Stimulated activated CD8-positive, alpha-beta memory T cell treated with anti-CD3 and anti-CD28 coated beads, Interleukin-15, amount 100 ng/mL, for 24 hours (primary cell): ENCODE measurements around the gene LBR.

Experiments used
- DNase-seq: peaks from one replicate; pipeline ENCODE4 v3.0.0-alpha.2; 2020; ENCODE audit warnings: low read depth

Gene LBR

GRCh38 chr1:225464851-225465792 lies 37.3 kb upstream of the LBR start:
- no peak for DNase-seq

GRCh38 chr1:225462714-225463574 lies 35.1 kb upstream of the LBR start:
- no peak for DNase-seq

- no peak for DNase-seq
These were observed 34.5 kb upstream of the LBR start for GRCh38 chr1:225462429-225462713.

- DNase-seq = no peak
These were observed 33.9 kb upstream of the LBR start for GRCh38 chr1:225461533-225462428.

- DNase-seq = no peak
These were observed 33.1 kb upstream of the LBR start for GRCh38 chr1:225460737-225461532.

GRCh38 chr1:225460021-225460736 lies 32.3 kb upstream of the LBR start:
- no peak for DNase-seq

GRCh38 chr1:225458222-225458631 lies 30.4 kb upstream of the LBR start:
- DNase-seq = no peak

- DNase-seq = peak; percentile 47
These were observed 26.9 kb upstream of the LBR start for GRCh38 chr1:225454733-225455132.

GRCh38 chr1:225453797-225454648 lies 26.2 kb upstream of the LBR start:
- DNase-seq = no peak

GRCh38 chr1:225451840-225452515 lies 24.1 kb upstream of the LBR start:
- DNase-seq = no peak

- DNase-seq = no peak
These were observed 23.5 kb upstream of the LBR start for GRCh38 chr1:225451340-225451739.

- no peak for DNase-seq
These were observed 22.8 kb upstream of the LBR start for GRCh38 chr1:225450491-225451191.

GRCh38 chr1:225449774-225450173 lies 21.9 kb upstream of the LBR start:
- DNase-seq = no peak

- no peak for DNase-seq
These were observed 21.4 kb upstream of the LBR start for GRCh38 chr1:225449261-225449660.

- no peak for DNase-seq
These were observed 20.4 kb upstream of the LBR start for GRCh38 chr1:225448146-225448805.

GRCh38 chr1:225447650-225448089 lies 19.8 kb upstream of the LBR start:
- no peak for DNase-seq

- DNase-seq = no peak
These were observed 19.3 kb upstream of the LBR start for GRCh38 chr1:225446981-225447615.
